Smooth muscle cell (in vitro differentiated cells): Measurements from ENCODE around the gene BIRC6. TPM values are rescaled to one million over a fixed set of nuclear protein-coding genes. Genes with fewer than 3 reads are reported as not detected.
"Not testable (repeated sequence)": the region's sequence is repeated elsewhere in the genome, so short reads cannot be mapped to it uniquely, and the experiment has no call there.

ENCODE experiments used
- DNase-seq: peaks from one replicate; lab custom pipeline; 2025; ENCODE audit not compliant: unreplicated experiment; lab: John Stamatoyannopoulos, UW
- H2AFZ ChIP-seq: fragments of 200-600 bp; sonication (generic); 2 replicates; pipeline ENCODE4 v1.6.0; 2016; ENCODE audit warnings: antibody characterized with exemption, low read depth, mild to moderate bottlenecking
- H3F3A ChIP-seq: fragments of 200-600 bp; sonication (generic); 2 replicates; pipeline ENCODE4 v1.6.0; 2017; ENCODE audit warnings: antibody characterized with exemption, low read depth
- H3K27ac ChIP-seq: fragments of 200-600 bp; sonication (generic); 2 replicates; pipeline ENCODE4 v1.5.1; 2016; ENCODE audit warnings: low read depth, mild to moderate bottlenecking
- H3K27me3 ChIP-seq: fragments of 200-600 bp; sonication (generic); 2 replicates; pipeline ENCODE4 v1.6.1; 2016; ENCODE audit warnings: low read depth, mild to moderate bottlenecking
- H3K36me3 ChIP-seq: fragments of 200-600 bp; sonication (generic); 2 replicates; pipeline ENCODE4 v1.5.1; 2016; ENCODE audit warnings: low read depth
- H3K4me1 ChIP-seq: fragments of 200-600 bp; sonication (generic); 2 replicates; pipeline ENCODE4 v1.5.1; 2016; ENCODE audit warnings: low read depth
- H3K4me2 ChIP-seq: fragments of 200-600 bp; sonication (generic); 2 replicates; pipeline ENCODE4 v1.6.0; 2016; ENCODE audit warnings: mild to moderate bottlenecking
- H3K4me3 ChIP-seq: fragments of 200-600 bp; sonication (generic); 2 replicates; pipeline ENCODE4 v1.5.1; 2016; ENCODE audit warnings: mild to moderate bottlenecking
- H3K79me2 ChIP-seq: fragments of 200-600 bp; sonication (generic); 2 replicates; pipeline ENCODE4 v1.6.0; 2016; ENCODE audit warnings: low read depth, mild to moderate bottlenecking
- H3K9ac ChIP-seq: fragments of 200-600 bp; sonication (generic); 2 replicates; pipeline ENCODE4 v1.6.0; 2016; ENCODE audit warnings: low read depth
- H3K9me3 ChIP-seq: fragments of 200-600 bp; sonication (generic); replicated peaks from 2 replicates; pipeline ENCODE4 v1.5.1; 2016; ENCODE audit warnings: low read depth
- H4K20me1 ChIP-seq: fragments of 200-600 bp; sonication (generic); 2 replicates; pipeline ENCODE4 v1.6.0; 2016; ENCODE audit warnings: low read depth
- CTCF ChIP-seq: fragments of 200-600 bp; sonication (generic); IDR thresholded peaks from 2 replicates; pipeline ENCODE4 v1.5.1; 2017; ENCODE audit warnings: borderline replicate concordance, mild to moderate bottlenecking, antibody characterized with exemption; ENCODE audit not compliant: insufficient read depth, poor library complexity, severe bottlenecking
- whole genome bisulfite sequencing: methylation state at CpG from one replicate; pipeline ENCODE4 v1.1.7; 2016; ENCODE audit warnings: low lambda C conversion rate; 5-methylcytosine and 5-hydroxymethylcytosine counted together
- polyA plus RNA-seq: library from polyadenylated mRNA; unstranded; fragments of >200 nt; fragmentation: Nextera tagmentation; extraction: Ambion mirVana; gene quantifications from 2 replicates; pipeline ENCODE4 v1.2.1, GENCODE V29; 2016
- total RNA-seq: library from RNA; depleted of rRNA; stranded (reverse); fragments of >200 nt; gene quantifications from 2 replicates; pipeline ENCODE4 v1.2.3, GENCODE V29; 2014

The BIRC6 gene
- total and polyA plus RNA-seq, 2 experiments from 2014 or later = 12.4 to 79.8 TPM

- no peaks in the 10 kb centered on the region for H3K27me3 ChIP-seq
- DNase-seq = no peak
- no peak overlapping the region for H2AFZ ChIP-seq
- H4K20me1 ChIP-seq = peaks cover 100% of the 10 kb centered on the region
- peaks cover 19% of the 10 kb centered on the region for H3K4me1 ChIP-seq
- H3K36me3 ChIP-seq = no peaks in the 10 kb centered on the region
- H3K9me3 ChIP-seq = no peaks in the 10 kb centered on the region
- H3K79me2 ChIP-seq = peaks cover 100% of the 10 kb centered on the region
- H3K9ac ChIP-seq = no peak overlapping the region
- H3K4me3 ChIP-seq = no peak overlapping the region
- 95% methylated on average over 2 of the region's 2 CpGs for WGBS
- H3K27ac ChIP-seq = no peak overlapping the region
- H3K4me2 ChIP-seq = no peak overlapping the region
- peaks cover 17% of the 10 kb centered on the region for H3F3A ChIP-seq
- no peak for TF ChIP-seq CTCF
These were observed 6.8 kb downstream of the BIRC6 start for GRCh38 chr2:32363597-32363996.

- H3K4me1 ChIP-seq = peaks cover 12% of the 10 kb centered on the region
- peaks cover 10% of the 10 kb centered on the region for H3F3A ChIP-seq
- not testable (repeated sequence) for H3K36me3 ChIP-seq, H2AFZ ChIP-seq, H3K9ac ChIP-seq, H3K4me3 ChIP-seq, H3K4me2 ChIP-seq, H3K9me3 ChIP-seq, H3K27ac ChIP-seq, DNase-seq, H3K27me3 ChIP-seq
- peaks cover 100% of the 10 kb centered on the region for H3K79me2 ChIP-seq
- WGBS = 92% methylated on average over 9 of the region's 9 CpGs
- peaks cover 100% of the 10 kb centered on the region for H4K20me1 ChIP-seq
These were observed 7.5 kb downstream of the BIRC6 start for GRCh38 chr2:32364290-32364689.

- not testable (repeated sequence) for H3K27me3 ChIP-seq, H3K9me3 ChIP-seq, DNase-seq, H3K4me3 ChIP-seq, H3F3A ChIP-seq, H3K4me1 ChIP-seq, H3K36me3 ChIP-seq, H3K27ac ChIP-seq, H3K9ac ChIP-seq, H3K4me2 ChIP-seq, H2AFZ ChIP-seq
- 92% methylated on average over 3 of the region's 3 CpGs for WGBS
- peaks cover 100% of the 10 kb centered on the region for H3K79me2 ChIP-seq
- peaks cover 99% of the 10 kb centered on the region for H4K20me1 ChIP-seq
These were observed 8.9 kb downstream of the BIRC6 start for GRCh38 chr2:32365679-32366078.

- H2AFZ ChIP-seq = no peak overlapping the region
- H3K27ac ChIP-seq = no peak overlapping the region
- peaks cover 4% of the 10 kb centered on the region for H3F3A ChIP-seq
- H3K9me3 ChIP-seq = no peaks in the 10 kb centered on the region
- WGBS = 96% methylated on average over 2 of the region's 2 CpGs
- no peak for DNase-seq
- H3K27me3 ChIP-seq = no peaks in the 10 kb centered on the region
- H3K4me2 ChIP-seq = no peak overlapping the region
- no peak overlapping the region for H3K4me3 ChIP-seq
- H4K20me1 ChIP-seq = peaks cover 99% of the 10 kb centered on the region
- no peaks in the 10 kb centered on the region for H3K4me1 ChIP-seq
- TF ChIP-seq CTCF = no peak
- no peaks in the 10 kb centered on the region for H3K36me3 ChIP-seq
- H3K79me2 ChIP-seq = peaks cover 100% of the 10 kb centered on the region
- no peak overlapping the region for H3K9ac ChIP-seq
These were observed 9.8 kb downstream of the BIRC6 start for GRCh38 chr2:32366595-32366994.

- no peak for DNase-seq
- Histone ChIP-seq H3K4me3 (no peak overlapping the region), H4K20me1 (peaks cover 99% of the 10 kb centered on the region), H3K27me3 (no peaks in the 10 kb centered on the region), H3K9me3 (no peaks in the 10 kb centered on the region), H3K36me3 (no peaks in the 10 kb centered on the region), H3K27ac (no peak overlapping the region), H3K4me2 (no peak overlapping the region), H3K9ac (no peak overlapping the region), H2AFZ (no peak overlapping the region), H3F3A (peaks cover 13% of the 10 kb centered on the region), H3K79me2 (peaks cover 100% of the 10 kb centered on the region), H3K4me1 (no peaks in the 10 kb centered on the region)
- 97% methylated on average over 9 of the region's 9 CpGs for WGBS
- TF ChIP-seq CTCF = no peak
These were observed 12.4 kb downstream of the BIRC6 start for GRCh38 chr2:32369222-32369621.

GRCh38 chr2:32370942-32371341 lies 14.1 kb downstream of the BIRC6 start:
- WGBS = 97% methylated on average over 5 of the region's 5 CpGs
- not testable (repeated sequence) for H3K36me3 ChIP-seq, H3K9ac ChIP-seq, H3K9me3 ChIP-seq, H3K4me1 ChIP-seq, H3K27me3 ChIP-seq, DNase-seq, H2AFZ ChIP-seq, H3K27ac ChIP-seq, H3K4me2 ChIP-seq, H3K4me3 ChIP-seq
- peaks cover 98% of the 10 kb centered on the region for H4K20me1 ChIP-seq
- H3K79me2 ChIP-seq = peaks cover 98% of the 10 kb centered on the region
- peaks cover 13% of the 10 kb centered on the region for H3F3A ChIP-seq
